Activated T-helper 17 cell treated with anti-CD3 and anti-CD28 coated beads, Interleukin-2, amount 50 U/mL, for 72 hours (primary cell): Measurements from ENCODE around the gene SLC9A9. TPM values are rescaled to one million over a fixed set of nuclear protein-coding genes. Genes with fewer than 3 reads are reported as not detected.
A peak's percentile ranks its signal among the peaks of the same experiment; 100 is the strongest.
"Not testable (repeated sequence)": the region's sequence is repeated elsewhere in the genome, so short reads cannot be mapped to it uniquely, and the experiment has no call there.

Experiments
- ATAC-seq: fragments of 150-1000 bp; cut with Tn5 transposase; replicated peaks from 2 replicates; pipeline ENCODE4 v1.10.0; 2021; ENCODE audit warnings: mild to moderate bottlenecking, moderate library complexity
- H3K27ac Mint-ChIP-seq: one replicate; pipeline ENCODE4 v1.8.0; 2022; ENCODE audit warnings: mixed read lengths
- H3K27me3 Mint-ChIP-seq: one replicate; pipeline ENCODE4 v1.8.0; 2022; ENCODE audit warnings: mixed read lengths
- H3K36me3 Mint-ChIP-seq: one replicate; pipeline ENCODE4 v1.8.0; 2022; ENCODE audit warnings: low read depth, mild to moderate bottlenecking, mixed read lengths
- H3K4me1 Mint-ChIP-seq: one replicate; pipeline ENCODE4 v1.8.0; 2022; ENCODE audit warnings: mixed read lengths
- H3K4me3 Mint-ChIP-seq: one replicate; pipeline ENCODE4 v1.8.0; 2022; ENCODE audit warnings: mild to moderate bottlenecking, mixed read lengths
- H3K9me3 Mint-ChIP-seq: one replicate; pipeline ENCODE4 v1.8.0; 2022; ENCODE audit warnings: mixed read lengths
- total RNA-seq, 2 donors: library from RNA; stranded (reverse); gene quantifications; one replicate each; pipeline ENCODE4 v1.2.3, GENCODE V29; 2022

The SLC9A9 gene
- total RNA-seq, 2 donors from 2014 or later, result 4.0 to 15.2 TPM

DNA sequence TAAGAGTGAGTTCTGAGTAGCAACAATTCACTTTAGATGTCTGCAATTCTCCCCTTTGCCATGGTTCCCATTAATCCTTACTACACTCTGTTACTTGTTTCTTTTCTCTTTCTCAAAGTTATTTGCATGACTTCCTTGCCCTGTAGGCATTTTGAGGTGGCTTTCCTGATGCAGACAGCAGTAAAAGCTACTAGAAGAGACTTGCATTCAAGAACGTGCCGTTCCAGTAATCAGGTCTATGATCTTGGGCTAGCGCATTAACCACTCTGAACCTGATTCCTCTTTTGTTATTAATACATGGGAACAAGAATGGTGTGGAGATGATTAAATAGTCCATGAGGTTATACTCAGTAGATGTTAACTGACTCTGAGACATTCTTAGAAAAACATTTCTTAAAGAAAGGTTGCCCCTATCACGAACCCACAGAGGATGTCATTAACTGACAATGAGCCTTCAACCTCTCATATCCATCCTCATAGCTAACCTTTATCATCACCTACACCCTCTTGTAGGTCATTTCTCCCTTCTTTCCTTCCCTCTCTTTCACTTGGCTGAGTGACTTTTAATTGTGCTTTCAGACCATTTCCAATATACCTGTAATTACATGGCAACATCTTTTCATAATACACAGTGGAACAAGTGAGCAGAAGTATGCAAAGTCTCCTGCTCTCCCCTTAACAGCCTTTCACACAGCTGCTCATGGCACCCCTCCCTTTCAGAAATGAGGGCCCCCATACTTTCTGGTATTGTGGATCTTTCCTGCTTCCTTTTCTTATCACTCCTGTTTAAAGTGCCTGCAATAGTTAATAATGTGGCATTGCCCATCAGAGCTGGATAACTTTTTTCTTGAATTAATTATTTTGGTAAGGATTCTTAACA, 552.8 kb downstream of the SLC9A9 start:
- peak; percentile 49 for ATAC-seq
- no peaks in the 10 kb centered on the region for H3K9me3 Mint-ChIP-seq

DNA sequence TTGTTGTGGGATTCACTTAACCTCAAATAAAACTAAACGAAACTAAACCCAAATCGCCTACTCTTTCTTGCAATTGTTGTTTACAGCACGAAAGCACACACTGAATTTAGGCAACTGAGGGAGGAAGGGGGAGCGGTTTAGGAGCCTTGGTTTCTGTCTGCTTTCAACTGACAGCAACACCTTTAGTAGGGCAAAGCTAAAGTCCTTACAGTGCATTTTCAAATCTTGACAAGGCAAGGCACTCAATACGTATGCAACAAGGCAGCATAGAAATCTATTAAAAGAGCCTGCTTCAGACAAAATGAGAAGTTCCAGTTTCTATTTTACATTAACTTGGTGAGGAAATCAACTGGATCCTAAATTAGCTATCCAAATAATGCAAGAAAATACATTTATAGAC, 554.1 kb downstream of the SLC9A9 start:
- no peak overlapping the region for H3K27ac Mint-ChIP-seq

More for the DNA sequence above, 552.8 kb downstream of the SLC9A9 start:
- Mint-ChIP-seq H3K36me3 (no peaks in the 10 kb centered on the region), H3K4me3 (peak overlapping the region; percentile 21), H3K27ac (no peak overlapping the region), H3K27me3 (no peaks in the 10 kb centered on the region), H3K4me1 (peaks cover 18% of the 10 kb centered on the region)

DNA sequence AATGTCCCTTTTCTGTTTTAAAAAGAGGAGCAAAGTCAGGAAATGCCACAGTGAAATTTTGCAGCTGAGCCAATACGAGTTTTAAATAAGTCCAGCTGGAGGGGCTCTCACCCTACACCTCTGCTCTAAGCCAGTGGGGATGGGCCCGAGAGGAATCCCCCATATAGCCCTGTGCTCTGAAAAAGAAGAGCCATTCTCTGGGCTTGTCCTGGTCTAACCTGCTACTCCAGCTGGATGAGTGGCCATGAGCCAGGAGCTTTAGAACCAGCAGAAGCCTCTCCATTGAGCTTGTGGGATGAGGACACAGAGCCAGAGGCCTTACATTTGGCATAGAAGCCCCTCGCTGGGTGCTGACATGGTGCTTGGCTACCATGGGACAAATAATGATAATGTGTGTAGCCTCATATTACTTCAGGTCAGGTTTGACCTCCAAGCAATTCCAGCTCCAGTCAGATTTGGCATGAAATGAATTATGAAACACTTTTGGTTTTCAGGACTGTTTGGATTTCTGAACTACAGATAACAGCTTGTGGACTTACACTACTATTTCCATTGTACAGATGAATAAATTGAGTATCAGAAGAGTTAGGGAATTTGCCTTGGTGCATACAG, 556.3 kb downstream of the SLC9A9 start:
- Mint-ChIP-seq H3K36me3 (no peaks in the 10 kb centered on the region), H3K9me3 (no peaks in the 10 kb centered on the region), H3K4me1 (peaks cover 14% of the 10 kb centered on the region), H3K27ac (no peak overlapping the region), H3K27me3 (no peaks in the 10 kb centered on the region), H3K4me3 (no peak overlapping the region)
- ATAC-seq, result no peak

More for the DNA sequence above, 554.1 kb downstream of the SLC9A9 start:
- H3K9me3 Mint-ChIP-seq, result no peaks in the 10 kb centered on the region
- H3K36me3 Mint-ChIP-seq, result no peaks in the 10 kb centered on the region
- ATAC-seq, result peak; percentile 75
- H3K4me1 Mint-ChIP-seq, result peaks cover 18% of the 10 kb centered on the region
- H3K27me3 Mint-ChIP-seq, result no peaks in the 10 kb centered on the region
- H3K4me3 Mint-ChIP-seq, result no peak overlapping the region

DNA sequence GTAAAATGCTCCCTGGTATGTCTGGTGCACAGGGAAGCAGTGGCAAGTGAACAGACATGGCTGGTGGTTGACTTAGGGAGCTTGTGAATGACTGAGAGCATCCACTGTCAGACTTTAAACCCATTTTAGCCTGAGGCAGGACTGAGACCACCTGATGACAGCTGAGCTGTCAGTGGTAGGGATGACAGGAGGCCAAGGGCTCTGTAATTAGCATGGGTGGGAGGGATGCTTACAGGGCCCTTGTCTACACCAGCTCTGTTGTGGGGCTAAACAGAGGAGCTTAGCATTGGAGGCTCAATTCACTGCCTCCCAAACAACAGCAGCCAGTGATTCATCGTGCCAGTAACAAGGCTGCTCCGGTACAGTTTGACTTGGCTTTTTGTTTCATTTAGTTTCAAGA, 559.3 kb downstream of the SLC9A9 start:
- H3K4me1 Mint-ChIP-seq, result no peaks in the 10 kb centered on the region

DNA sequence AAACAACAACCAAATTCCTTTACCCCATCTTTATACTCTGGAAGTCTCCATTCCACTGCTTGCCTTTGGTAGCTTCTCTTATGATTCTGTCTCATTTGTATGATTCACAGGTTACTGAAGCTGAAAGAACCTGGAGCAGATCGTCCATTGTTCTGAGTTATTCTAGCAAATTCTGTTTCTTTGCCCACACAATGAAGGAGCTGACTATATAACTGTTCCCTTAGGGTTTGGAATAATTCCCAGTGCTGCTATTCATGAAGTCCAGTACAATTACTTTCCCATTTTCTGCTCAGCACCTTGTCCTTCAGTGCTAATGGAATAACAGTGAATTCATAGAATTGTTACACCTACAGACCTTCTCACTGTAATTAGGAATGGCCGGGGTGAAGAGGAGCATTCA, 560.9 kb downstream of the SLC9A9 start:
- Mint-ChIP-seq H3K9me3 (no peaks in the 10 kb centered on the region), H3K36me3 (no peaks in the 10 kb centered on the region), H3K27me3 (no peaks in the 10 kb centered on the region), H3K27ac (no peak overlapping the region), H3K4me1 (no peaks in the 10 kb centered on the region), H3K4me3 (no peak overlapping the region)
- no peak for ATAC-seq

More for the DNA sequence above, 559.3 kb downstream of the SLC9A9 start:
- ATAC-seq, result no peak
- H3K9me3 Mint-ChIP-seq, result no peaks in the 10 kb centered on the region
- no peaks in the 10 kb centered on the region for H3K27me3 Mint-ChIP-seq
- H3K4me3 Mint-ChIP-seq, result no peak overlapping the region
- no peaks in the 10 kb centered on the region for H3K36me3 Mint-ChIP-seq
- peak overlapping the region; percentile 2 for H3K27ac Mint-ChIP-seq

DNA sequence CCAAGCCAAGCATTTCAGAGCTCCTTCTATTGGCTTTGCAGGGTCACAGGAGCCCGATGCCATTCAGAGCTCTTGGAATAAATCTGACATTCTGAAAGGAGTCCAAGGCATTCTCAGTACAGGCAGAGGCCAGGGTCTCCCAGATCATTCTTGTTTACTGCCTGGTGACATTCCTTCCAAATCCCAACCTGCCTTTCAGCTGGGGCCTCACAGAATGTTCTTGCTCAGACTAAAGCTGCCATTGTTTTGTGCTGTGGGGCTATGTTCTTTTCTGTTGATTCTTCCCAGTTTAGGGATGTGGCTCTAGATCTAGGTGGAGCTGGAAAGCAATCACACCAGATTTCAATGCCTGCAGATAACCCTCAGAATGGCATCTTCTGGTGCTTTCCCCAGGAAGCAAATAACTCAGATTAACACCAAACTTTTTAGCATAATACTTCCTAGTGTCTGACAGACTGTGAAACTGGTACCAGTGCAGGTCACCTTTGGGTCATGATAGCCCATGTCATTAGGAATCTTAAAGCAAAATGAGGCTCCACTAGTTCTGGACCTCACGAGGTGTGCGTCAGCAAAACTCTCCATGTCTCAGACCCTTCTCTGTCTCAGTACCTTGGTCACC, 561.8 kb downstream of the SLC9A9 start:
- ATAC-seq, result no peak
- H3K27me3 Mint-ChIP-seq, result no peaks in the 10 kb centered on the region
- no peaks in the 10 kb centered on the region for H3K9me3 Mint-ChIP-seq
- H3K36me3 Mint-ChIP-seq, result no peaks in the 10 kb centered on the region
- no peak overlapping the region for H3K4me3 Mint-ChIP-seq
- H3K4me1 Mint-ChIP-seq, result no peaks in the 10 kb centered on the region
- H3K27ac Mint-ChIP-seq, result no peak overlapping the region

DNA sequence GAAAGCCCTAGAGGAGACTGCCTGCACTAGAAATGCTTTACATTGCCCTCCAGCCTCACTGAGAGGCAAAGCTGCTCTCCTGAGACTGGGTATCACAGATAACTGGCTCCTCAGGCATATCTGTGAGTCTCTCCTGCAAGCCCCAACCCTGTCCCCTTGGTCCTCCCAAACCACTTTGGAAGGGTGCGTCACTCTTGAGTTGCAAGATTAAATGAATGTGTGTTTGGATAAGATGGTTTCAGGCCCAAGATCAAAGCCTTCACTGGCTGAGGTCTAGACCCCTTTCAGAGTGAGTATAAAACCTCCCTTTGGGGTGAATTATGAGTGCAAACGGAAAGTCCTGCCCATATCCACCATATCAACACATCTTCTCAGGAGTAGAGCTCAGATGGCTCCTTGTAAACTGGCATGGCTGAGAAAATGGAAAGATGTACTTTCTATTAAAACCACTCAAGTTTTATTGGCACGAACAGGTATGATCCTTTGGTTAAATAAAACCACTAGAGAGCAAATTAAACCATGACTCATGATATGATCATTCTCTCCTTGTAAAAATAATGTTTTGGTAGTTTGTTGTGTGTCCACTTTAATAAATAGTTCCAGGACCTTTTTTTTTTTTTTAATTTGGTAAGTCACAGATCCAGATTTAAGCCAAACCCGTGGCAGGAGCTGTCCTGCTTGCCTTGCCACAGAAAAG, 564.7 kb downstream of the SLC9A9 start:
- ATAC-seq, result peak; percentile 67
- Mint-ChIP-seq H3K4me1 (no peaks in the 10 kb centered on the region), H3K36me3 (no peaks in the 10 kb centered on the region), H3K9me3 (peaks cover 3% of the 10 kb centered on the region), H3K27ac (no peak overlapping the region), H3K4me3 (no peak overlapping the region), H3K27me3 (no peaks in the 10 kb centered on the region)

DNA sequence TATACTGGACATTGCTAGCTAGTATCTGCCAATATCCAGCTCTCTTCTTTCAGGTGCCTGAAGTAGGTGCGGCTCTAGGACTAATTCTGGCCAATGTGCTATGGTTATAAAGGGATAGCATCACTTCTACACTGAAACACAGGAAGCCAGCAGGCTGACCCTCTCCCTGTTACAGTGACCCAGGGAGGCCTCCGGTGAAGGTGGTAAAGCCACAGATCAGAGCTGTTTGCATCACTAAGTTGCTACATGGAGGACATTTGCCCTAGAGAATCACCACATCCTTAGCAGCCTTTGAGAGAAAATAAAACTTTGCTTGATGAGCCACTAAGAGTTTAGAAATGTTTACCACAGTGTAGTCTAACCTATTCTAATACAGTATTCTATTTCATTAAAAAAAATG, 567.3 kb downstream of the SLC9A9 start:
- Mint-ChIP-seq H3K4me3 (no peak overlapping the region), H3K27ac (no peak overlapping the region), H3K27me3 (no peaks in the 10 kb centered on the region), H3K9me3 (peaks cover 3% of the 10 kb centered on the region), H3K4me1 (peaks cover 10% of the 10 kb centered on the region), H3K36me3 (no peaks in the 10 kb centered on the region)
- ATAC-seq, result no peak

DNA sequence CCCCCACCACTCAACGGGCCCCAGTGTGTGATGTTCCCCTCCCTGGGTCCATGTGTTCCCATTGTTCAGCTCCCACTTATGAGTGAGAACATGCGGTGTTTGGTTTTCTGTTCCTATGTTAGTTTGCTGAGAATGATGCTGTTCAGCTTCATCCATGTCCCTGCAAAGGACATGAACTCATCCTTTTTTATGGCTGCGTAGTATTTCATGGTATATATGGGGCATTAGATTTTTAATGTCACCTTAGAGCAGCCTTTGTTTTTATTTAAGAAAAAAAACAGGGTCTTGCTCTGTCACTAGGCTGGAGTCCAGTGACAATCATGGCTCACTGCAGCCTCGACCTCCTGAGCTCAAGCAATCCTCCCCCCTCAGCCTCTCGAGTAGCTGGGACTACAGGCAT, 568.7 kb downstream of the SLC9A9 start:
- H3K9me3 Mint-ChIP-seq, H3K36me3 Mint-ChIP-seq, H3K4me3 Mint-ChIP-seq, H3K27ac Mint-ChIP-seq, H3K27me3 Mint-ChIP-seq, ATAC-seq: not testable (repeated sequence)
- H3K4me1 Mint-ChIP-seq, result peaks cover 10% of the 10 kb centered on the region

DNA sequence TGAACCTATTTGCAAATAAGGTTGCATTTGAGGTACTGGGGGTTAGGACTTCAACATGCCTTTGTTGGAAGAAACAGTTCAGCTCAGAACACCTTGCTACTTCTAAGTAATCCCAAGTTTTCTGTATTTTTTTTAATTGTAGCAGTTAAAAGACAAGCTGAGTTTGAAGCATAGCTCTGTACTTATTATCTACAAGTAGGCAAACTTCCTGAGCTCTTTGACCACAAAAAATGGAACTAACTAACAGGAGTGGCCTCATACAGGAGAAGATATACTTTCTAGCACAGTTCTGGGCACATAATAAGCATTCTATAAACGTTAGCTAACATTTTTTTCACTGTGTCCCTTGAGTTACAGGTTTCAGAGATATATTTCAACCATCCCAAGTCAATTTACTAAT, 569.5 kb downstream of the SLC9A9 start:
- no peak overlapping the region for H3K27ac Mint-ChIP-seq

DNA sequence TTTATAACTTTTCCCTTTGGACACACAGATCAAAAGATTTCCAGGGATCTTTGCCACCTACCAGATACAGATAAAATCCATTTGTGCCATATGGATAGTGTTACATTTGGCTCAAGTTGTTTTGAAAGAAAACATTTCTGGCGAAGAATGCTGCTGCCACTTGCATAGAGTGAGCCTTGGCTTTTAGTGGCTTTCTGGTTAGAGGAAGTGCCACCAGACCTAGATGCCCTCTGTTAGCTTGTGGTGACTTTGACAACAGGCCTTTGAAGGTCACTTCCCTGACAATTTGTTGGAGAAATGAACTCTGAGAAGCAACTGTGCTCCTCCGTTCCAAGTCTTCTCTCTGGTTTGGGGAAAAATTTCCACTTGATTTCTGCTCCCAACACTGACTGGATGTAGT, 570.7 kb downstream of the SLC9A9 start:
- H3K27me3 Mint-ChIP-seq, result no peaks in the 10 kb centered on the region
- no peak for ATAC-seq
- H3K36me3 Mint-ChIP-seq, result no peaks in the 10 kb centered on the region
- no peak overlapping the region for H3K4me3 Mint-ChIP-seq
- peaks cover 3% of the 10 kb centered on the region for H3K9me3 Mint-ChIP-seq
- peaks cover 10% of the 10 kb centered on the region for H3K4me1 Mint-ChIP-seq
- no peak overlapping the region for H3K27ac Mint-ChIP-seq

More for the DNA sequence above, 569.5 kb downstream of the SLC9A9 start:
- Mint-ChIP-seq H3K4me1 (peaks cover 10% of the 10 kb centered on the region), H3K27me3 (no peaks in the 10 kb centered on the region), H3K9me3 (peaks cover 3% of the 10 kb centered on the region), H3K4me3 (no peak overlapping the region), H3K36me3 (no peaks in the 10 kb centered on the region)
- ATAC-seq, result no peak

DNA sequence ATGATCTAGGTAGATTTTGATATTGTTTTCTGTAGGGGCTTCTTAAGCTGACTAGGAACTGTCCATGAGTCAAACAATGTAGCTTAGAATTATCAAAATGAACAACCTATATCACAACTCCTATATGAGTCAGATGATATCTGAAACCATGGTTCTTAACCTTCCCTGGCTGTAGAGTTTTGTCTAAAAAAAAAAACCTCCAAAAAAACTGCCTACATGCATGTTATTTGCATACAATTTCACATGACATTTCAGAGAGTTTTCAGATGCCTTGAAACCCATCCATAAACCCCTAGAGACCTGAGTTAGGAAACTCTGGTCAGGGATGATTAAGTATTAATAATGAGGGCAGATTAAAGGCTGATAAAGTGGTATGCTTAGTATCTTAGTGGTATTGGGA, 571.7 kb downstream of the SLC9A9 start:
- peak; percentile 95 for ATAC-seq
- Mint-ChIP-seq H3K9me3 (peaks cover 3% of the 10 kb centered on the region), H3K27ac (peak overlapping the region; percentile 39), H3K36me3 (no peaks in the 10 kb centered on the region), H3K4me3 (peak overlapping the region; percentile 1), H3K4me1 (peaks cover 10% of the 10 kb centered on the region), H3K27me3 (no peaks in the 10 kb centered on the region)

DNA sequence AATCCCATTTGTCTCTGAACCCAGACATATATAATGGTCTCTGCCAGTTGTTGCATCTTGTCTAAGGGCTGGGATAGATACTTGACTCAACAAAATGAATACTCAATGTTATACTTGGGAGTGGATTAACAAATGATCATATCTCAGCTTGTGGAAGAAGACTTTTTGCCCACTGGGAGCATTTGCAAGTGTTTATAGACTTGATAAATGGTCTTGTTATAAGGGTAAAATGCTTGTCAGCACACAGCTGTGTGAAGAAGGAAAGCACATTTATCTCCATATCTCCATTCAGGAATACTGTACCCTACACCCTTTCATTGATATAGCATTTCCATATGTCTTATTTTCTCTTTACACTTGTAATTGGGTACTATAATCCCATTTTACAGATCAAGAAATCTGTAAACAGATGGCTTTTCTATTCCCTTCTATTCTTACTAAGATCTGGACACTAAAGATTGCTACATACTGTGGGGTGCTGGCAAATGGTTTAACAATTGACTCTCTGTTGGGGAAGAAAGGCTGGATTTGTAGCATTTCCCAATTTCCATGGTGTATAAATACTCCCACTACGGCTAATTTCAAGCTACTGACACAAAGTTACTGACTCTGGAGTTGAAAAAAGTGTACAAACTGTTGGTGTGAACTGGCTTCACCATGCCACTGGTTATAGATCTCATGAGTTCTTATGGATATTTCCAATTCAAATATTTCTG, 574.1 kb downstream of the SLC9A9 start:
- peaks cover 10% of the 10 kb centered on the region for H3K4me1 Mint-ChIP-seq
- H3K27ac Mint-ChIP-seq, result no peak overlapping the region
- no peaks in the 10 kb centered on the region for H3K9me3 Mint-ChIP-seq
- no peaks in the 10 kb centered on the region for H3K36me3 Mint-ChIP-seq
- no peak for ATAC-seq
- no peaks in the 10 kb centered on the region for H3K27me3 Mint-ChIP-seq
- H3K4me3 Mint-ChIP-seq, result no peak overlapping the region

DNA sequence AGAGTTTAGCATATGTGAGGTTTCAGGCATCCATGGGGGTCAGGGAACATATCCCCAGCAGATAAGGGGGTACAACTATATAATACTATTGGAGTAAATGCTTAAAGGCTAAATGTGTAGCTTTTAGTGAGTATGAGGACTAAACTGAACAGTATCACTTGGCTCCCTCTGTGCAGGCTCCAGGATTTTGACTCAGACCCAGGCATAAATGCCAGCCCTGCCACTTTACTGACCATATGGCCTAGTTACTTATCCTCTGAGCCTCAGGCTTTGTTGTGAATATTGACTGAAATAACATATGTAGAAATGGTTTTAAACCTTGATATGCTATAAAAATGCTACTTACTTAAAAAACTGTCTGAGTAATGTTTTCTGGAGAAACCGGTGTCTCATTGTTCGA, 577.1 kb downstream of the SLC9A9 start:
- Mint-ChIP-seq H3K4me3 (no peak overlapping the region), H3K9me3 (no peaks in the 10 kb centered on the region), H3K27me3 (no peaks in the 10 kb centered on the region), H3K36me3 (peaks cover 6% of the 10 kb centered on the region), H3K4me1 (peaks cover 2% of the 10 kb centered on the region), H3K27ac (no peak overlapping the region)
- ATAC-seq, result no peak
